Motor neuron (in vitro differentiated cells): Measurements from ENCODE around the gene ALOX15. TPM values are rescaled to one million over a fixed set of nuclear protein-coding genes. Genes with fewer than 3 reads are reported as not detected.
"Not testable (repeated sequence)": the region's sequence is repeated elsewhere in the genome, so short reads cannot be mapped to it uniquely, and the experiment has no call there.

ENCODE experiments used
- ATAC-seq, 8 experiments: fragments of 200-7000 bp; cut with Tn5 transposase; replicated peaks in 6 of 8; 2 replicates each; pipeline ENCODE4 v1.8.0; 2021; ENCODE audit warnings: mild to moderate bottlenecking in 8 of 8, moderate library complexity in 8 of 8
- H3K27ac ChIP-seq, 2 donors: fragments of 250-450 bp; sonication (Bioruptor Pico); 2 replicates each; pipeline ENCODE4 v1.9.0; 2021; ENCODE audit warnings: antibody characterized with exemption in 2 of 2, mild to moderate bottlenecking in 2 of 2, moderate library complexity in 1 of 2
- H3K4me1 ChIP-seq, 2 donors: fragments of 250-450 bp; sonication (Bioruptor Pico); replicated peaks in 1 of 2; 2 replicates each; pipeline ENCODE4 v1.6.1; 2021; ENCODE audit warnings: antibody characterized with exemption in 2 of 2, mild to moderate bottlenecking in 2 of 2, moderate library complexity in 1 of 2
- H3K4me3 ChIP-seq, 5 donors: fragments of 250-450 bp; sonication (Bioruptor Pico); 2 replicates each; pipeline ENCODE4 v1.9.0; 2021; ENCODE audit warnings: antibody characterized with exemption in 5 of 5, mild to moderate bottlenecking in 5 of 5, moderate library complexity in 4 of 5
- WGBS, 10 experiments: fragments of 450-650 bp; shearing (Covaris generic); methylation state at CpG; one replicate each; pipeline ENCODE4 v1.0.0; 2022; 5-methylcytosine and 5-hydroxymethylcytosine counted together
- in situ Hi-C, 9 experiments: fragments of 400-800 bp; cut with MboI; loops; one replicate each; pipeline ENCODE4 v1.15.0; 2021; ENCODE audit warnings: low sequenced_read_pairs in 9 of 9, low pct_unique_long_range_greater_than_20kb in 2 of 9; ENCODE audit not compliant: unreplicated experiment in 9 of 9
- total RNA-seq, 8 experiments: library from RNA; unstranded; fragments of 300-600 nt; gene quantifications; 2 replicates each; pipeline versions ENCODE4 v1.2.3 to v1.2.4, GENCODE V29; 2022

The ALOX15 gene
- total RNA-seq, 8 experiments from 2014 or later: 0.07 to 3,411 (median 2.2) TPM; not detected in 1

DNA sequence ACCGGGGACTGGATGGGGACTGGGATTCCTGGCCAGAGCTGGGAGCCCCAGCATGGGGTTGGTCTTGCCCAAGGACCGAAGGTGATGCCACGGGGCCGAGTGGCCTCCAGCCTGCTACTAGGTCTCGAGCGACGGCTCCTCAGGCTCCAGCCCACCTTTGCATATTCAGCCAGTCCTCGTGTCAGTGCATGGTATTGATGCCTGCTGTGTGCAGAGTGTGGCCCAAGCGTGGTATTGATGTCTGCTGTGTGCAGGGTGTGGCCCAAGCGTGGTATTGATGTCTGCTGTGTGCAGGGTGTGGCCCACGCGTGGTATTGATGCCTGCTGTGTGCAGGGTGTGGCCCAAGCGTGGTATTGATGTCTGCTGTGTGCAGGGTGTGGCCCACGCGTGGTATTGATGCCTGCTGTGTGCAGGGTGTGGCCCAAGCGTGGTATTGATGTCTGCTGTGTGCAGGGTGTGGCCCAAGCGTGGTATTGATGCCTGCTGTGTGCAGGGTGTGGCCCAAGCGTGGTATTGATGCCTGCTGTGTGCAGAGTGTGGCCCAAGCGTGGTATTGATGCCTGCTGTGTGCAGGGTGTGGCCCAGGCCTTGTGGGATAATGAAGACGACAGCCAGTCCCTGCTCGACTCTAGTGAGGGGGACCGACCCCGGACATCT lies 45.7 kb downstream of the ALOX15 start:
- ATAC-seq, H3K4me3 ChIP-seq, in situ Hi-C loops, H3K27ac ChIP-seq: not testable (repeated sequence)
- H3K4me1 ChIP-seq: peaks cover 21 to 46% of the 10 kb centered on the region in 2 donors
- WGBS, 10 experiments: 92 to 100% (median 100%) methylated on average over 1 to 6 of the region's 23 CpGs; no CpG with 5 or more reads in 7 of the 10 experiments

DNA sequence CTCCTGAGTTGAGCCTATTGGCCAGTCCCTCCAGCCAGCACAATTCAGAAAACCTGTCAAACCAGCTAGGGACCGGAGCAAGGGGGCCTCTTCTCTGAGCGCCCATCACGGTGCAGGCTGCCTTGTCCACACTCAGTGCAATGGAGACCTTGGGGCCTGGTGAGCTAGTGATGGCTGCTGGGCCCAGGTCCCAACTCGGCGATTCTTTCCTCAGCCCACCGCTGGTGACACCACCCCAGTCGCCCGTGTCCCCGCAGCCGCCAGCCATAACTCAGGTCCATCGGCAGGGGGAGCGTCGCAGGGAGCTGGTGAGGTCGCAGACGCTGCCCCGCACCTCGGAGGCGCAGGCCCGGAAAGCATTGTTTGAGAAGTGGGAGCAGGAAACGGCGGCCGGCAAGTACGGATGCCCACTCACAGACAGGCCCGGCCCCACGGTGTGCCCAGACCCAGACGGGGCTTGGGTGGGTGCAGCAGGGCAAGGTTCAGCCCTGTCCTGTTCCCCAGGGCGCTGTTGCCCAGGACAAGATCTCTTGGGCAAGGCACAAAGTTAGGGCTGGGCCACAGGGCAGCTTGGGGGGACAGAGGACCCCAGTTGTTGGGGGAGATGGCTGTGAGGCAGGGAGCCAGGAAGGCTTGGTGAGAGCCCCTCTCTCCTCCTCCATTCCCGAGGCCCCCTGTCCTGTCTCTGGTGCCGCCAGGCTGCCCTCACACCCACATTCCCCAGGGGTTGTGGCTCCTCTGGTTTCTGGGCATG lies 46.4 kb downstream of the ALOX15 start:
- no peak overlapping the region for H3K27ac ChIP-seq
- peaks cover 14 to 39% of the 10 kb centered on the region in 2 donors for H3K4me1 ChIP-seq
- in situ Hi-C loops: no loop called here
- H3K4me3 ChIP-seq: no peak overlapping the region
- WGBS, 10 experiments: 0 to 80% (median 61%) methylated on average over 1 to 15 of the region's 29 CpGs; no CpG with 5 or more reads in 6 of the 10 experiments
- no peak for ATAC-seq

DNA sequence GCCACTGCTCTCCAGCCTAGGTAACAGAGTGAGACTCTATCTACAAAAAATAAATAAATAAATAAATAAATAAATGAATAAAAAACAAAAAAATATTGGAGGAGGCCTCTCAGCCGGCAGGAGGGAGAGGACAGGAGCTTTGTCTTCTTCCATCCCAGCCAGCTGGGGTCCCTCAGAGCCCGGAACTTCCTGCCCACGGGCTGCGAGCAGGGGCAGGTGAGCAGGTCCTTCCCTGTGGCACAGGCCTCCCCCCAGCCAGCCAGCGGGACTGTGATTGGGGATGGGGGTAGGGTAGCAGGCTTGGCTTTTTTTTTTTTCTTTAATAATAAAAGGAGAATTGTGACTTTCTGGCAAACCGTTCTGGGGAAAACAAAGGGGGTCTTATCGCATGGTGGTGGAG lies 47.1 kb downstream of the ALOX15 start:
- 53 to 85% (median 80%) methylated on average over 1 to 6 of the region's 7 CpGs; no CpG with 5 or more reads in 5 of the 10 experiments for WGBS, 10 experiments
- no peak overlapping the region for H3K27ac ChIP-seq
- H3K4me1 ChIP-seq: peaks cover 7 to 32% of the 10 kb centered on the region in 2 donors
- ATAC-seq: no peak
- H3K4me3 ChIP-seq: no peak overlapping the region
- in situ Hi-C loops: no loop called here

DNA sequence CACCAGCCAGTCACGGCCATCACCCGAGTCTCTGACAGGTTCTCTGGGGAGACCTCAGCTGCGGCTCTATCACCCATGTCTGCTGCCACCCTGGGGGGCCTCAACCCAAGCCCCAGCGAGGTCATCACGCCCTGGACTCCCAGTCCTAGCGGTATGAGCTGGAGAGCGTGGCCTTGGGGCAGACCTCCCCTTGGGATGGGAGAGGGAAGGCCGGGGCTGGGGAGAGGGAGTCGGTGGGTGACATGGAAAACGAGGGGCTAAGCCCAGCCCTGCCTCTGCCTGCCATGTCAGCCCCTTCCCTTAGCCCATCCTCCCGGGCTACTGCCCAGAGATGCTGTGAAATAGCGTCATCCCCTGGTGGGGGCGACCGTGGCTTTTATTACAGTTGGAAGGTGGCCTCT lies 48.5 kb downstream of the ALOX15 start:
- ATAC-seq: peak in 1 of 8 experiments; percentile 1
- Histone ChIP-seq H3K4me3 (no peak overlapping the region), H3K27ac (no peak overlapping the region), H3K4me1 (peaks cover 0 to 23% of the 10 kb centered on the region in 2 donors)
- WGBS, 10 experiments: 50 to 100% (median 85%) methylated on average over 1 to 4 of the region's 14 CpGs; no CpG with 5 or more reads in 7 of the 10 experiments
- in situ Hi-C loops: no loop called here

DNA sequence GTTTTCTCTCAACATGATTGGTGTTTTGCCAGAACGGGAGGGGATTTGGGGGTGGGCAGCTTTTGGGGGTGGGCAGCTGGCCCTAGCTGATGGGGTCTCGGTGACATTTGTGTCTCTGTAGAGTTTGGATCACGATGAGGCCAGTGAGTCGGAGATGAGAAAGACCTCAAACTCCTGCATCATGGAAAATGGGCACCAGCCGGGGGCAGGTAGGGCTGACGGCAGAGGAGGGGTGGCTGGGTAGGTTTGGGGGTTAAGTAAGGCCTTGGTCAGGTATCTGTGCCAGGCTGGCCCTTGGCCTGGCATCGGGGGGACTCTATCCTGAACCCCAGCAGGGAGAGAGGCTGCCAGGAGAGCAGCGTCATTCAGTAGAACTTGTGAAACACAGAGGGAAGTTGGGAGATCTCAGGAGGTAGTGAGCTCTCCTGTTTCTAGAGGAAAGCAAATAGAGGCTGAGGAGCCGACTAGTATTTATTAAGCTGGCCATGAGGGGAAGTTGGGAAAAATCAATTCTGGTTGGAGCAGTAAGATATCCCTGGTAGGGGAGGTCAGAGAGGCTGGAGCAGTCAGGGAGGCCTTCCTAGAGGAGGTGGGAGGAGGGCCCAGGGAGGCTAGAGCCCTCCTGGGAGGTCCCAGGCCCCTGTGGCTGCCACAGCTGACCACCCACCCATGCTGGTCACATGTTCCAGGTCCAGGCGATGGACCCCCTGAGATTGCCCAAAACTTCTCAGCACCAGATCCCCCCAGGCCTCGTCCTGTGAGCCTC lies 49.1 kb downstream of the ALOX15 start:
- in situ Hi-C loops: no loop called here
- WGBS, 10 experiments: 0 to 100% (median 51%) methylated on average over 1 to 6 of the region's 11 CpGs; no CpG with 5 or more reads in 2 of the 10 experiments
- ATAC-seq: no peak

DNA sequence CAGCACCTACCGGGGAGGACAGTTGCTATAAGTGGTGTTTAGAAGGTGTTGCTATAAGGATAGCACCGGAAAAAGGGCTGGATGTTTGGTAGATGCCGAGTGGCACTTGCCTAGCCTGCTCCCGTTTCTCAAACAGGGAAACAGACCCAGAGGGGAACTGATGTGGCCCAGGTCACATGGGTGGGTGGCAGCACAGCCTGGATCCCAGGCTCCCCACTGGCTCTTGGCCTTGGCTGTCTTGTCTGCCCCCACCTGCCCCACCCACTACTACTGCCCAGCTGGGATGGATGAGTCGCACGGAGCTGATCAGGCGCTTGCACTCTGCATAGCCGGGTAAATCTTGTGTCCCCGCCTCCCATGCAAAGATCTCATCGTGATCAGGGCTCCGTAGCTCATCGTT lies 49.9 kb downstream of the ALOX15 start:
- peak; percentile 69 to 92 (median 90) for ATAC-seq
- H3K4me3 ChIP-seq: no peak overlapping the region
- no peak overlapping the region for H3K27ac ChIP-seq
- peaks cover 0 to 23% of the 10 kb centered on the region in 2 donors for H3K4me1 ChIP-seq
- in situ Hi-C loops: no loop called here
- 0 to 71% (median 49%) methylated on average over 1 to 9 of the region's 12 CpGs; no CpG with 5 or more reads in 6 of the 10 experiments for WGBS, 10 experiments

More for the DNA sequence above, 49.1 kb downstream of the ALOX15 start:
- Histone ChIP-seq H3K4me1 (peaks cover 0 to 23% of the 10 kb centered on the region in 2 donors), H3K4me3 (no peak overlapping the region), H3K27ac (no peak overlapping the region)

DNA sequence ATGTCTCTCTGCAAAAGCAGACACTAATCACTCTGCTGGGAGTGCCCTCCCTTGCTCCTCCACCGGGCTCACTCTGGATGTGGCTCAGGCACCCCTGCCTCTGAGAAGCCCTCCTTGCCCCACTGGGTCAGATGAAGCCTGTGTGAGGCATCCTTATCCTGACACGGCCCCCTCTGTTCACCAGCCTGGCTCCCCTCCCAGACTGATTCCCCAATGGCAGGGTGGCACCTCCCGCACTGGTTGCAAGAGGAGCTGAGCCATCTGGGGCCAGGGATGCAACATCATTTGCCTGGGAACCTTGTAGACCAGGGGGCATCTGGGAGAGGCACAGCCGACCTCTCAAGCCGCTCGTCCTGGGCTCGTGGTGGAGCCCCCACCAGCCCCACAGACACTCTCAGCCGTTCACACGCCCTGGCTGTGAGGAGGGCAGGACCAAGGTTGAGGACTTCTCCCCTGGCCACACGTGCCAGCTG lies 50.5 kb downstream of the ALOX15 start:
- peaks cover 0 to 23% of the 10 kb centered on the region in 2 donors for H3K4me1 ChIP-seq
- H3K27ac ChIP-seq: no peak overlapping the region
- in situ Hi-C loops: no loop called here
- 55 to 100% (median 100%) methylated on average over 1 to 3 of the region's 10 CpGs; no CpG with 5 or more reads in 5 of the 10 experiments for WGBS, 10 experiments
- no peak for ATAC-seq
- H3K4me3 ChIP-seq: no peak overlapping the region

DNA sequence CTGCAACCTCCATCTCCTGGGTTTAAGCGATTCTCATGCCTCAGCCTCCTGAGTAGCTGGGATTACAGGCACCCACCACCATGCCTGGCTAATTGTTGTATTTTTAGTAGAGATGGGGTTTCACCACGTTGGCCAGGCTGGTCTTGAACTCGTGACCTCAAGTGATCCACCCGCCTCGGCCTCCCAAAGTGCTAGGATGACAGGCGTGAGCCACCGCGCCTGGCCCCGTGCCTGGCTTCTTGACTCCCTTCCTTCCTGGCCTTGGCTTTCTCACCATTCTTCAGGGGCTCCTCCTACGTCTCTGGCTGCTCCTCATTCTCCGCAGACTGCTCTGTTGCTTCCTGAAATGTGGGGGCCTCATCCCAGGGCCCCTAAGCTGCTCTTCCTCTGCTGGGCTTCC lies 51.4 kb downstream of the ALOX15 start:
- 60 to 100% (median 93%) methylated on average over 1 to 3 of the region's 11 CpGs; no CpG with 5 or more reads in 5 of the 10 experiments for WGBS, 10 experiments
- in situ Hi-C loops, H3K27ac ChIP-seq, H3K4me3 ChIP-seq, ATAC-seq: not testable (repeated sequence)
- H3K4me1 ChIP-seq: peaks cover 0 to 23% of the 10 kb centered on the region in 2 donors

DNA sequence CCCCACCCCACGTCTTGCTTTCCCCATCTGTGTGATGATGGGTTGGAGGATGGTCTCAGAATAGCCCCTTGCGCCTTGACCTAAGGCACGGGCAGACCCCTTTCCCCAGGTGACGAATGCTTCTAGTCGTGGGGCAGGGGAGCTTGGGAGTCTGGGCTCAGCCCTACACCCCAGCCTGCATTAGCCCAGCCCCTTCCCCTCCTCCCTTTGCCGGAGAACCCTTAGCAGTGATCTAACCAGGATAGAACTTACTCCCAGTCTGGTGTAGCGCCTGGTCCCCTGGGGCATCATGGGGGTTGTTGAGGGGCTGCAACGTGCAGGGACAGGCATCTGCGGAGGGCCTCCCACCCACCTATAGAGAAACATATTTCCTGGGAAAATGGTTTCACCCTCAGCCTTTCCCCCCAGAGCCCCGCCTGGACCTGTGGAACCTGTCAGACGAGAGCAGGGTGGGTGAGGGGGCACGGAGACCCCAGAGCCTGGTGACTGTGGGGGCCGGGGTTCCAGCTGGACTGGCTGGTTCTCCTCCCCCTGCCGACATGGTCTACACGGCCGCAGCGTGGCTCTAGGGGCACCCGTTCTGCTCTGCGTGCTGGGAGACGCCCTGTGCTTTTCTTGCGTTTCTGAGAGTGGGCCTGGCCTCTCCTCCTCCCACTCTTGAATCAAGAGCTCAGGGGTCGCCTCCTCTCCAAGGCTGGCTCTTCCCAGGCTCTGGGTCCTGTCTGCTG lies 52.4 kb downstream of the ALOX15 start:
- Histone ChIP-seq H3K4me3 (no peak overlapping the region), H3K27ac (no peak overlapping the region), H3K4me1 (peaks cover 0 to 22% of the 10 kb centered on the region in 2 donors)
- in situ Hi-C loops: no loop called here
- no peak for ATAC-seq
- WGBS, 10 experiments: 20 to 100% (median 87%) methylated on average over 1 to 5 of the region's 22 CpGs; no CpG with 5 or more reads in 5 of the 10 experiments

DNA sequence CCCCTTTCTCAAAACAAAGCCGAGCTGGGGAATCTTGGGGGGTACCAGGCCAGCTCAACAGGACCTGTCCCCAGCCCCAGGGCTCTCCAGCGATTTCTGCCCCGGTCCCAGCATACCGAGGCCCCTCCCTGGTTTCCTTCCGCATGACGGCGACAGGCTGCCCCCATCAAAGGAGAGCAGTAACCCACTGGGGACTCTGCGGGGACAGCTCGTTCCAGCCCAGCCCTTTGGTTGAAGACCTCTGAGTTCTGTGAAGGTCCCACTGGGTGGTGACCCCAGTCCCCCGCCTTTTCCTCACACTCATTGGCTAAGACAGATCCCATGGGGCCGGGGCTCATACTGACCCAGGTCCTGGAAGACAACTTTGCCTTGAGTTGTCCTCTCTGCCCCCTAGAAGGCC lies 53.1 kb downstream of the ALOX15 start:
- in situ Hi-C loops: no loop called here
- ATAC-seq: no peak
- no peak overlapping the region for H3K4me3 ChIP-seq
- H3K4me1 ChIP-seq: peaks cover 3 to 27% of the 10 kb centered on the region in 2 donors
- WGBS, 10 experiments: 60 to 83% methylated on average over 1 to 4 of the region's 11 CpGs; no CpG with 5 or more reads in 8 of the 10 experiments
- no peak overlapping the region for H3K27ac ChIP-seq

DNA sequence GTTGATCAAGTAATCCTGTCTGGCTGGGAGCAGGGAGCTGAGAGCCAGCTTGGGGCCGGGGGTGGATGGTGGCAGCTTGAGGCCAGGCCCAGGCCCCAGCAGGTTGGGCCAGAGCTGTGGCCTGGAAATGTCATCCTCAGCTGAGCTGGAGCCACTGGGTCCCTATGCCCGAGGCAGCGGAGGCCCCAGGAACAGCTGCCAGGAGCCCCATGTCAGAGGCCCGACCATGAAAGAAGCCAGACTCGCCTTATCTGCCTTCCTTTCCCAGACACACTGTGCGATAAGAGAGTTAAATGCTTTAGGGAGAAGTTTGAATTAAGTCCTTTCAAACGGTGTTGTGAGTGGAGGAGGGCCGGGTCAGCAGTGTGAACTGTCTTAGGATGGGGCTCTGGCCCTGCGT lies 53.7 kb downstream of the ALOX15 start:
- H3K4me1 ChIP-seq: peaks cover 9 to 27% of the 10 kb centered on the region in 2 donors
- no peak overlapping the region for H3K4me3 ChIP-seq
- no peak overlapping the region for H3K27ac ChIP-seq
- in situ Hi-C loops: no loop called here
- ATAC-seq: no peak
- 56 to 100% (median 73%) methylated on average over 1 to 6 of the region's 9 CpGs; no CpG with 5 or more reads in 5 of the 10 experiments for WGBS, 10 experiments

DNA sequence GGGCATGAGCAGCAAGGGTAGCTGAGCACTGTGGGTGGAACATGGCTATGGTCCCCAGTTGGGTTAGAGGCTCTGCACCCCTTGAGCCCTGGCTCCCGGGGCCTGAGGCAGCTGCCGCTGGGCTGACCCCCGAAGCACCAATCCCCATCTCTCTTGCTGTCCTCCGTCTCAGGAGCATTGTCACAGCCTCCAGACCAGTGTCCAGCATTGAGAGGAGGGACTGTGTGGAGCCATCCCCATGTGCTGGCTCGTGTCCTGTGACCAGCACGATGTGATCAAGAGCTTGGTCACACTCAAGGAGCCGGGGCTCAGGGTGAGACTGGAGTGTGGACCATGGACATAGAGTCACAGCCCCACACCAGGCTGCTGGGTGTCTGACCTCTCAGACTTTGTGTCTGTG lies 54.3 kb downstream of the ALOX15 start:
- peaks cover 15 to 33% of the 10 kb centered on the region in 2 donors for H3K4me1 ChIP-seq
- ATAC-seq: no peak
- no peak overlapping the region for H3K27ac ChIP-seq
- in situ Hi-C loops: no loop called here
- WGBS, 10 experiments: 0 to 100% (median 70%) methylated on average over 1 to 3 of the region's 7 CpGs; no CpG with 5 or more reads in 6 of the 10 experiments
- H3K4me3 ChIP-seq: no peak overlapping the region
